HepG2 (cell line): Measurements from ENCODE around the gene SCAF8.

Source experiments
- CCAR2 ChIP-seq: fragments of 200-400 bp; formaldehyde crosslinking; optimal IDR thresholded peaks from 2 replicates; pipeline ENCODE3; 2018; ENCODE audit warnings: low read depth, mild to moderate bottlenecking, low read length, moderate library complexity
- CTCF ChIP-seq: sonication (generic); formaldehyde crosslinking; IDR thresholded peaks from 2 replicates; pipeline ENCODE4 v1.5.0; 2020; ENCODE audit warnings: mild to moderate bottlenecking, missing genetic modification reagents, moderate library complexity
- HIVEP1 ChIP-seq: sonication (generic); formaldehyde crosslinking; IDR thresholded peaks from 2 replicates; pipeline ENCODE4 v1.4.0; 2020; ENCODE audit warnings: mild to moderate bottlenecking, missing genetic modification reagents
- HNRNPLL ChIP-seq: fragments of 200-400 bp; formaldehyde crosslinking; IDR thresholded peaks from 2 replicates; pipeline ENCODE4 v1.6.1; 2017; ENCODE audit warnings: mild to moderate bottlenecking, low read depth, low read length; ENCODE audit not compliant: poor library complexity, severe bottlenecking
- NBN ChIP-seq: fragments of 450-650 bp; conservative IDR thresholded peaks from 2 replicates; pipeline ENCODE4 v1.6.1; 2017
- PHF21A ChIP-seq: sonication (generic); formaldehyde crosslinking; IDR thresholded peaks from 2 replicates; pipeline ENCODE4 v1.5.0; 2020; ENCODE audit warnings: mild to moderate bottlenecking, missing genetic modification reagents
- ZFP36L2 ChIP-seq: sonication (generic); formaldehyde crosslinking; IDR thresholded peaks from 2 replicates; pipeline ENCODE4 v1.4.0; 2020; ENCODE audit warnings: missing genetic modification reagents
- TF ChIP-seq, protein P1 (sequence below): sonication (generic); formaldehyde crosslinking; IDR thresholded peaks from 2 replicates; pipeline ENCODE4 v1.9.0; 2021; ENCODE audit warnings: missing genetic modification reagents, borderline replicate concordance
- TF ChIP-seq, protein P2 (sequence below): sonication (generic); formaldehyde crosslinking; IDR thresholded peaks from 2 replicates; pipeline ENCODE4 v1.4.0; 2020; ENCODE audit warnings: missing genetic modification reagents

- no peak for TF ChIP-seq PHF21A (CRISPR knock-in tag)
- TF ChIP-seq NBN: no peak
- TF ChIP-seq CCAR2: no peak
- no peak for TF ChIP-seq CTCF (CRISPR knock-in tag)
- TF ChIP-seq HNRNPLL: no peak
- TF ChIP-seq, protein P1, sequence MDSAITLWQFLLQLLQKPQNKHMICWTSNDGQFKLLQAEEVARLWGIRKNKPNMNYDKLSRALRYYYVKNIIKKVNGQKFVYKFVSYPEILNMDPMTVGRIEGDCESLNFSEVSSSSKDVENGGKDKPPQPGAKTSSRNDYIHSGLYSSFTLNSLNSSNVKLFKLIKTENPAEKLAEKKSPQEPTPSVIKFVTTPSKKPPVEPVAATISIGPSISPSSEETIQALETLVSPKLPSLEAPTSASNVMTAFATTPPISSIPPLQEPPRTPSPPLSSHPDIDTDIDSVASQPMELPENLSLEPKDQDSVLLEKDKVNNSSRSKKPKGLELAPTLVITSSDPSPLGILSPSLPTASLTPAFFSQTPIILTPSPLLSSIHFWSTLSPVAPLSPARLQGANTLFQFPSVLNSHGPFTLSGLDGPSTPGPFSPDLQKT (CRISPR knock-in tag): no peak
- no peak for TF ChIP-seq ZFP36L2 (CRISPR knock-in tag)
- TF ChIP-seq, protein P2, sequence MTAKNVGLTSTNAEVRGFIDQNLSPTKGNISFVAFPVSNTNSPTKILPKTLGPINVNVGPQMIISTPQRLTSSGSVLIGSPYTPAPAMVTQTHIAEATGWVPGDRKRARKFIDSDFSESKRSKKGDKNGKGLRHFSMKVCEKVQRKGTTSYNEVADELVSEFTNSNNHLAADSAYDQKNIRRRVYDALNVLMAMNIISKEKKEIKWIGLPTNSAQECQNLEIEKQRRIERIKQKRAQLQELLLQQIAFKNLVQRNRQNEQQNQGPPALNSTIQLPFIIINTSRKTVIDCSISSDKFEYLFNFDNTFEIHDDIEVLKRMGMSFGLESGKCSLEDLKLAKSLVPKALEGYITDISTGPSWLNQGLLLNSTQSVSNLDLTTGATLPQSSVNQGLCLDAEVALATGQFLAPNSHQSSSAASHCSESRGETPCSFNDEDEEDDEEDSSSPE (CRISPR knock-in tag): no peak
- TF ChIP-seq HIVEP1: no peak
Measured at GRCh38 chr6:154814063-154814462, 80.8 kb downstream of the SCAF8 start.
